Measurements from ENCODE around the gene PTGS1.

PTGS1 gene

DNA sequence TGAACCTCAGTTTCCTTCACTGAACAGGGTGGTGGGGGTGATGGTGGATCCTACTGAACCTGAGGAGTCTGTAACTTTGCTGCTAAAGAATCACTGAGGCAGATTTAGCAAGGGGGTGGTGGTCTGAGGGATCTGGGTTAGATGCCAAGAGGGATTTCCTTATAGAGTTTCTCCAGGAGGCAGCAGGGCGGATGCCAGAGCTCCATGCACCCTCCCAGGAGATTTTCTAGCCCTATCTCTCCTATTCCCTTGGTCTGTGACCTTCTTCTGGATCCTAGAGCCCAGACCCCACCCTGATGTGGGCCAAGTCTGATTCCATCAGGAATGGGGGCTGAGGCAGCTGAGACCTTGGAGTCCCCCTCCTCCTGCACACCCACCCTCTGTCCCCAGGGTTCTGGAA is 6.0 kb downstream of the PTGS1 start:
- DNase-seq: no peak

- no peak for DNase-seq
These were observed 6.7 kb downstream of the PTGS1 start for GRCh38 chr9:122377241-122378164.

DNA sequence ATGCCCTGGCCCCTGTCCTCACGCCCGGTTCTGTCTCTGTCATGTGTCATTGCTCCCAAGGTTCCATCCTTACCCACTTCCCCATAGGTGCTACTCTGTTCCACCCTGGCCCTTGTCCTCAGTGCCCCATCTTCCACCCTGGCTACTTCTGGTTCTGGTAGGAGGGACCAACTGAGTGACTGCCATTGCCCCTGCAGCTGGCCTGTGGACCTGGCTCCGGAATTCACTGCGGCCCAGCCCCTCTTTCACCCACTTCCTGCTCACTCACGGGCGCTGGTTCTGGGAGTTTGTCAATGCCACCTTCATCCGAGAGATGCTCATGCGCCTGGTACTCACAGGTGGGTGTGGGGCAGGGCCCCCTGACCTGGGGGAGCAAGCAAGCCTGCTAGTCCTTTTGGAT is 7.4 kb downstream of the PTGS1 start:
- DNase-seq: no peak

DNA sequence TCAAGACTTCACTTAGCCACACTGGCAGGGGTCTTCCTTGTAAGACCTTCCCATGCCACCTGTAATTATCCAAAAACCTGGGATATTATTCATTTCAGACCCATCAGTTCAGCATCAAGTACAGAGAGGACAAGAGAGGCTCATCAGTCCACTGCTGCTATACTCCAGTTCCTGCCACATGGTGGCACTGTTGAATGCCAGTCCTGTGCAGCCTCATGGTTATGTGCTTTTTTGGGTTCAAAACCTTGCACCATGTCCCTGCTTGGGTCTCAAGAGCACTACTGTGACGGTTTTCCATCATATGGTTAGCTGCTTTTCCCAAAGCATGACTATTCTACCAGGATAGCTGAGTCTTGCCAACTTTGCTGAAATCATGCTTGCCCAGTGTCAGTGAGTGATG is 8.5 kb downstream of the PTGS1 start:
- DNase-seq: no peak

- DNase-seq: no peak
These were observed 9.5 kb downstream of the PTGS1 start for GRCh38 chr9:122380293-122380692.

GRCh38 chr9:122381206-122381950 is 10.6 kb downstream of the PTGS1 start:
- no peak for DNase-seq

GRCh38 chr9:122382901-122383850 is 12.4 kb downstream of the PTGS1 start:
- no peak for DNase-seq

- no peak for DNase-seq
These were observed 13.2 kb downstream of the PTGS1 start for GRCh38 chr9:122383992-122384461.

GRCh38 chr9:122386311-122386872 is 15.6 kb downstream of the PTGS1 start:
- DNase-seq: no peak

GRCh38 chr9:122387536-122387935 is 16.7 kb downstream of the PTGS1 start:
- no peak for DNase-seq

- DNase-seq: no peak
These were observed 18.4 kb downstream of the PTGS1 start for GRCh38 chr9:122389195-122389594.

- DNase-seq: no peak
These were observed 19.1 kb downstream of the PTGS1 start for GRCh38 chr9:122389799-122390481.

DNA sequence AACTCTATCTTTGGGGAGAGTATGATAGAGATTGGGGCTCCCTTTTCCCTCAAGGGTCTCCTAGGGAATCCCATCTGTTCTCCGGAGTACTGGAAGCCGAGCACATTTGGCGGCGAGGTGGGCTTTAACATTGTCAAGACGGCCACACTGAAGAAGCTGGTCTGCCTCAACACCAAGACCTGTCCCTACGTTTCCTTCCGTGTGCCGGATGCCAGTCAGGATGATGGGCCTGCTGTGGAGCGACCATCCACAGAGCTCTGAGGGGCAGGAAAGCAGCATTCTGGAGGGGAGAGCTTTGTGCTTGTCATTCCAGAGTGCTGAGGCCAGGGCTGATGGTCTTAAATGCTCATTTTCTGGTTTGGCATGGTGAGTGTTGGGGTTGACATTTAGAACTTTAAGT is 21.5 kb downstream of the PTGS1 start:
- DNase-seq: no peak

DNA sequence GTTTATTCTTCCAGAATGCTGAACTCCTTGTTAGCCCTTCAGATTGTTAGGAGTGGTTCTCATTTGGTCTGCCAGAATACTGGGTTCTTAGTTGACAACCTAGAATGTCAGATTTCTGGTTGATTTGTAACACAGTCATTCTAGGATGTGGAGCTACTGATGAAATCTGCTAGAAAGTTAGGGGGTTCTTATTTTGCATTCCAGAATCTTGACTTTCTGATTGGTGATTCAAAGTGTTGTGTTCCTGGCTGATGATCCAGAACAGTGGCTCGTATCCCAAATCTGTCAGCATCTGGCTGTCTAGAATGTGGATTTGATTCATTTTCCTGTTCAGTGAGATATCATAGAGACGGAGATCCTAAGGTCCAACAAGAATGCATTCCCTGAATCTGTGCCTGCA is 21.9 kb downstream of the PTGS1 start:
- no peak for DNase-seq

- no peak for DNase-seq
These were observed 22.6 kb downstream of the PTGS1 start for GRCh38 chr9:122393284-122393983.

DNA sequence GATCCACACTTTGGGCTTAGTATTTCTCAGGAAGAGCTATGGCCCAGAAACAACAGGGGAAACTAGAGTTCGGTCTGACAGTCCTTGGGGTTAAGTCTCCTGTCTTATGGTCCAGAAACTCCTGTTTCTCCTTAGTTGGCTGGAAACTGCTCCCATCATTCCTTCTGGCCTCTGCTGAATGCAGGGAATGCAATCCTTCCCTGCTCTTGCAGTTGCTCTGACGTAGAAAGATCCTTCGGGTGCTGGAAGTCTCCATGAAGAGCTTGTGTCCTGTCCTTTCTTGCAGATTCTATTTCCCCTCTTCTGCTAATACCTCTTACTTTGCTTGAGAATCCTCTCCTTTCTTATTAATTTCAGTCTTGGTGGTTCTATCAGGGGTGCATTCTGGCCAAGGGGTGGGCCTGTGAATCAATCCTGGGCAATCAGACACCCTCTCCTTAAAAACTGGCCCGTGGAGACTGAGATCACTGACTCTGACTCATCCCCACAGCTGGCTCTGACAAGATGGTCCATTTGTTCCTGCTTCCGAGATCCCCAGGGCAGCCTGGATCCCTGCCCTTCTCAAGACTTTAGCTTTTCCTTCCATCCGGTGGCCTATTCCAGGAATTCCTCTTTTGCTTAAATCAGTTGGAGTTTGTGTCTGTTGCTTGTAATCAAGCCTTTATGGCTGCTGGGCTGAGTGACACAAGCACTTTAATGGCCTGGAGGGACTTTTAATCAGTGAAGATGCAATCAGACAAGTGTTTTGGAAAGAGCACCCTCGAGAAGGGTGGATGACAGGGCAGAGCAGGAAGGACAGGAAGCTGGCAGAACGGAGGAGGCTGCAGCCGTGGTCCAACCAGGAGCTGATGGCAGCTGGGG is 23.7 kb downstream of the PTGS1 start:
- no peak for DNase-seq

DNA sequence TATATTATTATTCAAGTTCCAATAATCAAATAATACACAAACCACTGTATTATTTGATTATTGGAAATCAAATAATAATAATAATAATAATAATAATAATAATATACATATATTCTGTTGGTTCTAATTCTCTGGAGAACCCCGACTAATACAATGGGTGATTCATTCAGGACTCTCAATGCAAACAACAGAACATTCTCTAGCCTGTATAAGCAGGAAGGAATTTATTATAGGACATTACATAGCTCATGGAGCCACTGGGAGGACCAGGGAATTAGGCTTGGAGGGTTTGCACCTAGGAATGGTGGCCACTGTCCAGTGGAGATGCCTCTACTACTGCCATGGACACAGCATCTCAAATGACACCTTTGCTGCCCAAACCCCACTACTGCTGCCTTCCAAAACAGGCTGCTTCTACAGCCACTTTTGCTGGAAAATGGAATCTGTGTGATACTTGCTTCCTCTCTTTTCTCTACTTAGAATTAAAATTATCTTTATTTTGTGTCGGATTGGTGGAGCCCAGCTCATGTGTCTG is 25.9 kb downstream of the PTGS1 start:
- no peak for DNase-seq

GRCh38 chr9:122397749-122398148 is 26.9 kb downstream of the PTGS1 start:
- DNase-seq: no peak

- DNase-seq: no peak
These were observed 27.6 kb downstream of the PTGS1 start for GRCh38 chr9:122398371-122398924.

GRCh38 chr9:122401896-122402295 is 31.1 kb downstream of the PTGS1 start:
- DNase-seq: no peak
